OCI-LY1 (cell line): Measurements from ENCODE around the gene KCNK13.

ENCODE experiments used
- EZH2 ChIP-seq: fragments of 200-600 bp; sonication (generic), shearing (Covaris generic); IDR thresholded peaks from 2 replicates; pipeline ENCODE4 v1.8.0; 2017; ENCODE audit warnings: borderline replicate concordance, mixed run types, mild to moderate bottlenecking, antibody characterized with exemption, low read length, moderate library complexity, mixed read lengths
- TF ChIP-seq, protein P1 (sequence below): fragments of 200-600 bp; sonication (generic), shearing (Covaris generic); IDR thresholded peaks from 2 replicates; pipeline ENCODE4 v1.5.1; 2017; ENCODE audit warnings: mild to moderate bottlenecking, antibody characterized with exemption, low read length, moderate library complexity, mixed read lengths

DNA sequence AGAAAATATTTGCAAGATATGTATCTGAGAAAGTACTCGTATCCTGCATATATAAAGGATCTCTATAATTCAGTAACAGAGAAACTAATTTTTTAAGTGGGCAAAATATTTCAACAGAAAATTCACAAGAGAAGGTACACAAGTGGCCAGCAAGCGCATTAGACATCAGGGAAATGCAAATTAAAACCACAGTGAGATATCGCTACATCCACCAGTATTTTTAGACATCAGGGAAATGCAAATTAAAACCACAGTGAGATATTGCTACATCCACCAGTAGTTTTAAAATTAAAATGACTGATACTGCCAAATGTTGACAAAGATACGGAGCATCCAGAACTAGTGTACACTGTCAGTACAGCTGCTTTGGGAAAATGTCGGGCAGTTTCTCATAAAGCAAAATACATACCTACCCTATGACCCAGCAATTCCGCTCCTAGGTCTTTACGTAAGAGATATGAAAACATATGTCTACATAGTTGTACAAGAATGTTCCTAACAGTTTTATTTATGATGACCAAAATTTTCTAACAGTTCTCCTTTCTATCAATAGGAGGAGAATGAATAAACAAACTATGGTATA, 2.8 kb upstream of the KCNK13 start:
- TF ChIP-seq, protein P1, sequence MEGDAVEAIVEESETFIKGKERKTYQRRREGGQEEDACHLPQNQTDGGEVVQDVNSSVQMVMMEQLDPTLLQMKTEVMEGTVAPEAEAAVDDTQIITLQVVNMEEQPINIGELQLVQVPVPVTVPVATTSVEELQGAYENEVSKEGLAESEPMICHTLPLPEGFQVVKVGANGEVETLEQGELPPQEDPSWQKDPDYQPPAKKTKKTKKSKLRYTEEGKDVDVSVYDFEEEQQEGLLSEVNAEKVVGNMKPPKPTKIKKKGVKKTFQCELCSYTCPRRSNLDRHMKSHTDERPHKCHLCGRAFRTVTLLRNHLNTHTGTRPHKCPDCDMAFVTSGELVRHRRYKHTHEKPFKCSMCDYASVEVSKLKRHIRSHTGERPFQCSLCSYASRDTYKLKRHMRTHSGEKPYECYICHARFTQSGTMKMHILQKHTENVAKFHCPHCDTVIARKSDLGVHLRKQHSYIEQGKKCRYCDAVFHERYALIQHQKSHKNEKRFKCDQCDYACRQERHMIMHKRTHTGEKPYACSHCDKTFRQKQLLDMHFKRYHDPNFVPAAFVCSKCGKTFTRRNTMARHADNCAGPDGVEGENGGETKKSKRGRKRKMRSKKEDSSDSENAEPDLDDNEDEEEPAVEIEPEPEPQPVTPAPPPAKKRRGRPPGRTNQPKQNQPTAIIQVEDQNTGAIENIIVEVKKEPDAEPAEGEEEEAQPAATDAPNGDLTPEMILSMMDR: no peak
- no peak for TF ChIP-seq EZH2
